Liver (tissue), 3 donors: ENCODE results near the gene CEP78.

Experiments
- ATF3 ChIP-seq: IDR thresholded peaks from 2 replicates; pipeline ENCODE4 v1.6.1; 2016; ENCODE audit warnings: antibody characterized with exemption
- MAX ChIP-seq: IDR thresholded peaks from 2 replicates; pipeline ENCODE4 v1.6.1; 2016; ENCODE audit warnings: antibody characterized with exemption
- TF ChIP-seq, protein P1 (sequence below): fragments of 150-350 bp; IDR thresholded peaks from 2 replicates; pipeline ENCODE4 v1.5.1; 2017; ENCODE audit warnings: improper control_type of control experiment, low read depth, low read length; ENCODE audit not compliant: missing input control
- donor health status: healthy.
- donor health status: healthy.

DNA sequence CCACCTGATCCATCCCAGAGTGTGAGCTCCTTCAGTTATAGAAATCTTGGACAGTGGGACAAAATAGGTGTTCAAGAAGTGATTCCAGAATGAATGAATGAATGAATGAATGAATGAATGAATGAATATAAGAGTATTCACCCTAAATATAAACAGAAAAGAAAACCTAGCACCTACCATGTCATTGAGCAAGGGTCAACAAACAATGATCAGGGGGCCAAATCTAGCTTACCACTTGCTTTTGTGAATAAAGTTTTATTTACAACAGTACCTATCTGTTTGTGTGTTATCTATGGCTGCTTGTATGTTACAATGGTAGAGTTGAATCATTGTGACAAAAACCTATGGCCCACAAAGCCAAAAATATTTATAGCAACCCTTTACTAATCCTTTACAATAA lies 43.9 kb upstream of the CEP78 start:
- TF ChIP-seq, protein P1, sequence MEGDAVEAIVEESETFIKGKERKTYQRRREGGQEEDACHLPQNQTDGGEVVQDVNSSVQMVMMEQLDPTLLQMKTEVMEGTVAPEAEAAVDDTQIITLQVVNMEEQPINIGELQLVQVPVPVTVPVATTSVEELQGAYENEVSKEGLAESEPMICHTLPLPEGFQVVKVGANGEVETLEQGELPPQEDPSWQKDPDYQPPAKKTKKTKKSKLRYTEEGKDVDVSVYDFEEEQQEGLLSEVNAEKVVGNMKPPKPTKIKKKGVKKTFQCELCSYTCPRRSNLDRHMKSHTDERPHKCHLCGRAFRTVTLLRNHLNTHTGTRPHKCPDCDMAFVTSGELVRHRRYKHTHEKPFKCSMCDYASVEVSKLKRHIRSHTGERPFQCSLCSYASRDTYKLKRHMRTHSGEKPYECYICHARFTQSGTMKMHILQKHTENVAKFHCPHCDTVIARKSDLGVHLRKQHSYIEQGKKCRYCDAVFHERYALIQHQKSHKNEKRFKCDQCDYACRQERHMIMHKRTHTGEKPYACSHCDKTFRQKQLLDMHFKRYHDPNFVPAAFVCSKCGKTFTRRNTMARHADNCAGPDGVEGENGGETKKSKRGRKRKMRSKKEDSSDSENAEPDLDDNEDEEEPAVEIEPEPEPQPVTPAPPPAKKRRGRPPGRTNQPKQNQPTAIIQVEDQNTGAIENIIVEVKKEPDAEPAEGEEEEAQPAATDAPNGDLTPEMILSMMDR, result no peak
- no peak for TF ChIP-seq MAX
- TF ChIP-seq ATF3, result no peak
